HT1080 (cell line): ENCODE results near the gene ADAMTS7. TPM values are rescaled to one million over a fixed set of nuclear protein-coding genes. Genes with fewer than 3 reads are reported as not detected.
"Not testable (repeated sequence)": the region's sequence is repeated elsewhere in the genome, so short reads cannot be mapped to it uniquely, and the experiment has no call there.

Source experiments
- DNase-seq: peaks from one replicate; pipeline ENCODE4 v3.0.0-alpha.2; 2015; ENCODE audit warnings: low read depth
- polyA plus RNA-seq, 2 experiments: library from polyadenylated mRNA; depleted of rRNA; stranded (reverse); fragments of >200 nt; gene quantifications; 2 replicates each; pipeline ENCODE4 v1.2.3, GENCODE V29; 2015
- total RNA-seq: library from RNA; depleted of rRNA; stranded (reverse); fragments of >200 nt; shearing (Covaris generic); gene quantifications from 2 replicates; pipeline ENCODE4 v1.2.3, GENCODE V29; 2014; rRNA removed

ADAMTS7 gene, protein sequence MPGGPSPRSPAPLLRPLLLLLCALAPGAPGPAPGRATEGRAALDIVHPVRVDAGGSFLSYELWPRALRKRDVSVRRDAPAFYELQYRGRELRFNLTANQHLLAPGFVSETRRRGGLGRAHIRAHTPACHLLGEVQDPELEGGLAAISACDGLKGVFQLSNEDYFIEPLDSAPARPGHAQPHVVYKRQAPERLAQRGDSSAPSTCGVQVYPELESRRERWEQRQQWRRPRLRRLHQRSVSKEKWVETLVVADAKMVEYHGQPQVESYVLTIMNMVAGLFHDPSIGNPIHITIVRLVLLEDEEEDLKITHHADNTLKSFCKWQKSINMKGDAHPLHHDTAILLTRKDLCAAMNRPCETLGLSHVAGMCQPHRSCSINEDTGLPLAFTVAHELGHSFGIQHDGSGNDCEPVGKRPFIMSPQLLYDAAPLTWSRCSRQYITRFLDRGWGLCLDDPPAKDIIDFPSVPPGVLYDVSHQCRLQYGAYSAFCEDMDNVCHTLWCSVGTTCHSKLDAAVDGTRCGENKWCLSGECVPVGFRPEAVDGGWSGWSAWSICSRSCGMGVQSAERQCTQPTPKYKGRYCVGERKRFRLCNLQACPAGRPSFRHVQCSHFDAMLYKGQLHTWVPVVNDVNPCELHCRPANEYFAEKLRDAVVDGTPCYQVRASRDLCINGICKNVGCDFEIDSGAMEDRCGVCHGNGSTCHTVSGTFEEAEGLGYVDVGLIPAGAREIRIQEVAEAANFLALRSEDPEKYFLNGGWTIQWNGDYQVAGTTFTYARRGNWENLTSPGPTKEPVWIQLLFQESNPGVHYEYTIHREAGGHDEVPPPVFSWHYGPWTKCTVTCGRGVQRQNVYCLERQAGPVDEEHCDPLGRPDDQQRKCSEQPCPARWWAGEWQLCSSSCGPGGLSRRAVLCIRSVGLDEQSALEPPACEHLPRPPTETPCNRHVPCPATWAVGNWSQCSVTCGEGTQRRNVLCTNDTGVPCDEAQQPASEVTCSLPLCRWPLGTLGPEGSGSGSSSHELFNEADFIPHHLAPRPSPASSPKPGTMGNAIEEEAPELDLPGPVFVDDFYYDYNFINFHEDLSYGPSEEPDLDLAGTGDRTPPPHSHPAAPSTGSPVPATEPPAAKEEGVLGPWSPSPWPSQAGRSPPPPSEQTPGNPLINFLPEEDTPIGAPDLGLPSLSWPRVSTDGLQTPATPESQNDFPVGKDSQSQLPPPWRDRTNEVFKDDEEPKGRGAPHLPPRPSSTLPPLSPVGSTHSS (N-terminal part only)
- total RNA-seq, result 0.23 and 0.96 TPM in 2 replicates
- 3.4 and 3.7 TPM in 2 replicates for polyA plus RNA-seq (2015; cell fraction: cytosol; rRNA removed)
- 18.6 and 20.0 TPM in 2 replicates for polyA plus RNA-seq (2015; cell fraction: nucleus; rRNA removed)

DNA sequence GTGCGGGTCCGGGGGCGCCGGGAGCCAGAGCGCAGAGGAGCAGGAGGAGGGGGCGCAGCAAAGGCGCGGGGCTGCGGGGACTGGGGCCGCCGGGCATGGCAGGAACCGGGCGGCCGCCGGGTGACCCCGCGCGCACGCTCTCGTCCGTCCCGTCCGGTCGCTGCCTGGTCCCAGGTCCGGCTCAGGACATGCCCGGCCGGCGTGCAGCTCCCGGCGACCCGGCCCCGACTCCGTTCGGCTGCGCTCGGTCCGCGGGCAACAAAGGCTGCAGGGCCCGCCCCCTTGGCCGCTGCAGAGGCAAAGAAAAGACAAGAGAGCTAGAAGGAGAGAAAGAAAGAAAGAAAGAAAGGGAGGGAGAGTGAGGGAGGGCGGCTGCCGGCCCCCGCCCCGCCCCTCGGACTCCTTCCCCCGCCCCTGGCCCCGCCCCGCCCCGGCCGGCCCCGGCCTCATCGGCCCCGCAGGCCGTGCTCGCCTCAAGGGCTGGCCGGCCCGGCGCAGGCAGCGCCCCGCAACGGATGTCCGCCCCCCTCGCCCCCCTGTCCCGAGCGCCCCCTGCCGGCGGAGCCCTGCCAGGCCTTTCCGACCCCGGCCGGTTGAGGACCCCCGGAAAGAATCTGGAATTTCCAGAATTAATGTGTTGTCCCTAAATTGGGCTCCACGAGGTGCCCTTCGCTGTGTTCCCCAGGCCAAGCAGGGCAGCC is at the start of gene ADAMTS7:
ADAMTS7 (minus strand) TSS at position 341 of the 701 bp plus-strand sequence; CDS start at position 97, 244 bp downstream.
- DNase-seq, result peak; percentile 38

DNA sequence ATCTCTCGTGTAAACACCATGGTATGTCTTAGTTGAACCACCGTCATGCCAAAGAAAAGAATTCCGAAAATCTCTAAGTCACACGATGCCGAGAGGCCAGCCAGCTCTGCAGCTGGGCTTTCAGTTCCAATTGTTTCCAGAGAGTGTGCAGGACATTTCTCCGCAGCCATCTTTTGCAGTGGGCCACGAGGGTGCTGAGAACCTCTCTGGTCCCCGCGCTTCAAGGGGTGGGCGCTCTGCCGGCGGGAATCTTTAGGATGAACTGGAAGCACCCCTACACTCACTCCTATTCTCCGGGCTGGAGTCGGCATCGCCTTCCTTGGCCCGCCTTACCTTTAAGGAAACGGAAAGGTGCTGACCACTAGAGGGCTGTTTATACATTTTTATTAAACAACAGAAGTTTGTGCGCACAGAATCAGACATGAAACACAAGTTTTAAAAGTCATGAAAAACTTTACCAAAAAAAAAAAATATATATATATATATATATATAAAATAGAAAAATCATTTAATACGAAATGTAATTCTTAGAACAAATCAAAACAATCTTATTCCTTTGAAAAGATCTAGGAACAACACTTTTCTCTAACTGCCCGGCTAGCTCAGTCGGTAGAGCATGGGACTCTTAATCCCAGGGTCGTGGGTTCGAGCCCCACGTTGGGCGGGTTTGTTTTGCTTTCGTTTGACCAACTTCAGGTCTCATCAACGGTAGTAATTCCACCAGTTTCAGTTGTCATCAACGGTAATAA is 48.9 kb upstream of the ADAMTS7 start:
- peak; percentile 87 for DNase-seq

DNA sequence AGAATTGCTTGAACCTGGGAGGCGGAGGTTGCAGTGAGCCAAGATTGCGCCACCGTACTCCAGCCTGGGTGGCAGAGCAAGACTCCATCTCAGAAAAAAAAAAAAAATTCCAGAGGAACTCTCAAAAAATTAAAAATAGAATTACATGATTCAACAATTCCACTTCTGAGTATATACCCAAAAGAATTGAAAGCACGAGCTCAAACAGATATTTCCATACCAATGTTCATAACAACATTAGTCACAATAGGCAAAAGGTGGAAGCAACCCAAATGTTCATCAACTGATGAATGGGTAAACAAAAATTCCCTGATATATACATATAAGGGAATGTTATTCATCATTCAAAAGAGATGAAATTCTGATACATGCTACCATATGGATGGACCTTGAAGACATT is 44.5 kb upstream of the ADAMTS7 start:
- DNase-seq, result no peak

DNA sequence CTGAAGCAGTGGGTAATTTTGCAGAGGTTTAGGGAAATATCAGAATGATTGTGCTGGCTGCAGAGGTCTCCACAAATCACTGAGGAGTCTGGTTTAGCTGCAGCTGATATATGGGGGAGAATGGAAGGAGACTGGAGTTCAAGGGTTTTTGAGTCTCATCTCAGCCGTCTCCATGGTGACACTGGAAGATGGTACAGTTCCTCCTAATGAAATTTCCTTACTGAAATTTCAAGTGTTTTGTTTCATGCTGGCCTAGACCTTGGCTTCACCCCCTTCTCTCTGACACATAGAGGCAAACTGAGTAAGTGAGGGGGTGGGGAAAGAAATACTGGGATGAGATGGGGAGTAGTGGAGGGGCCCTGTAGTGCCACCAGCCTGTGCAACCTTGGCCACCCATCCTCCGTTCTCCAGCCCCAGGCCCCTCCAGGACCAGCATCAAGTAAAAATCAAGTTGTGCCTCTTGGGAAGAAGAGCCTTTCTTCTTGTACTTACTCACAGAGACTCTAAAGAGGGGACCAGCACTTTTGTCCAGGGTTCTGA is 43.6 kb upstream of the ADAMTS7 start:
- no peak for DNase-seq

DNA sequence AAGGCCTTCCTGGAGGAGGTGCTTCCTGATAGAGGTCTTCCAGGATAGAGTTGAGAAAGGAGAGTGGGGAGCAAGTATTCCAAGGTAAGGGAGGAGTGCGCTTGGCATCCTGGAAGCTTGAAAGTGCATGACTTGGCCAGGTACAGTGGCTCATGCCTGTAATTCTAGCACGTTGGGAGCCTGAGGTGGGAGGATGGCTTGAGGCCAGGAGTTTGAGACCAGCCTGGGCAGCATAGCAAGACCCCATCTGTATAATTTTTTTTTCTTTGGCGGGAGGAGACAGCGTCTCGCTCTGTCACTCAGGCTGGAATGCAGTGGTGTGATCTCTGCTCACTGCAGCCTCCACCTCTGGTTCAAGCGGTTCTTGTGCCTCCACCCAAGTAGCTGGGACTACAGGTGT is 42.2 kb upstream of the ADAMTS7 start:
- DNase-seq, result no peak

DNA sequence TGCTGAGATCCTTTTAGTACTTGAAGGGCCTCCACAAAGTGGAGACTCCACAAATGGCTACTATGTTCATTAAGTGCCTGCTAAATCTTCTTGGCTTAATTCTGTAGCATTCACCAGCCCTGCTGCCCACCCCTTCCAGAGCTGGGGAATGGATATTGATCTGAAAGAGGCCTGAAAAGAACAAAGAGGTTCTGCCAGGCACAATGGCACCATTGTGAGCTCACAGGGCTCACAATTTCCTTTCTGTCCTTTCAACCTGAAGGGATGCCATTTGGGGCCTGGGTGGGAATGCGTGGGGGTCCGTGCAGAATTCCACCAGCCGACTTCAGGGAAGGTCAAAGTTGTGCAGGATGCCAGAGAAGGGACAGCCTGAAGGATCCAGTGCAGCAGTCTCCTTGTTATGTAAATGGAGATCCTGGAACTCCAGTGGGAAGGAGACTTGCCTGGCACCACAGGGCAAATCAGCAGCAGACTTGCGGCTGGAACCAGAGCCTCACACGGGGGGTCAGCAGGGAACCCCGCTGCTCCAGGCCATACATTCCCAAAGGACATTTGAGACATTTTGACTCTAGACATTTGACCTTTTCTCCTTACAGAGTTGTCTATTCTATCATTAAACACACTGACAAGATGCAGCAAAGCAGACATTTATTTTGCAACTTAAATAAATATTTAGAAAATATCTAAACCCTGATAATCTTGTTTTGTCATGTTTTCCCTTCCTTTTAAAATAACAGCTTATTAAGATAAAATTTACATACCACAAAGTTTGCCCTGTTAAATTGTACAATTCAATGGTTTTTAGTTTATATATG is 39.9 kb upstream of the ADAMTS7 start:
- DNase-seq, result no peak

DNA sequence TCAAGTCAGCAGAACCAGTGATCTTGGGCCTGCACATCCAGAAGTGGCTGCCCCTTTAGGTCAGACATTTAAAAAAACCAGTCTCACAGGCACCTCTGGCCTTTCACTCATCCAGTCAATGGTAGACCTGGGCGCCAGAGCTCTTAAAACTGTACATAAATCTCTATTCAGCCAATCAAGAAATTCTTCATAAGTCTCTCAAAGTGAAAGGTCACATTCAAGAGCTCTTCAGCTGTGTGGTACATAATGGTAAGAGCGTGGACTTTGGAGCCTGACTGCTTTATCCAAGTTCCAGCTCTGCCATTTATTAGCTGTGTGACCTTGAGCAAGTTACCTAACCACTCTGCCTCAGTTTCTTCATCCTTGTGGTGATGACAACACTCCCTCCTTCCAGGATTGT is 39.1 kb upstream of the ADAMTS7 start:
- no peak for DNase-seq

DNA sequence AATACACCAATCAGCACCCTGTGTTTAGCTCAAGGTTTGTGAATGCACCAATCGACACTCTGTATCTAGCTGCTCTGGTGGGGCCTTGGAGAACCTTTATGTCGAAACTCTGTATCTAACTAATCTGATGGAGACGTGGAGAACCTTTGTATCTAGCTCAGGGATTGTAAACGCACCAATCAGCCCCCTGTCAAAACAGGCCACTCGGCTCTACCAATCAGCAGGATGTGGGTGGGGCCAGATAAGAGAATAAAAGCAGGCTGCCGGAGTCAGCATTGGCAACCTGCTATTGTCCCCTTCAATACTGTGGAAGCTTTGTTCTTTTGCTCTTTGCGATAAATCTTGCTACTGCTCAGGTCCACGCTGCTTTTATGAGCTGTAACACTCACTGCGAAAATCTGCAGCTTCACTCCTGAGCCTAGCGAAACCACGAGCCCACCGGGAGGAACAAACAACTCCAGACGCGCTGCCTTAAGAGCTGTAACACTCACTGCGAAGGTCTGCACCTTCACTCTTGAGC is 36.2 kb upstream of the ADAMTS7 start:
- not testable (repeated sequence) for DNase-seq

DNA sequence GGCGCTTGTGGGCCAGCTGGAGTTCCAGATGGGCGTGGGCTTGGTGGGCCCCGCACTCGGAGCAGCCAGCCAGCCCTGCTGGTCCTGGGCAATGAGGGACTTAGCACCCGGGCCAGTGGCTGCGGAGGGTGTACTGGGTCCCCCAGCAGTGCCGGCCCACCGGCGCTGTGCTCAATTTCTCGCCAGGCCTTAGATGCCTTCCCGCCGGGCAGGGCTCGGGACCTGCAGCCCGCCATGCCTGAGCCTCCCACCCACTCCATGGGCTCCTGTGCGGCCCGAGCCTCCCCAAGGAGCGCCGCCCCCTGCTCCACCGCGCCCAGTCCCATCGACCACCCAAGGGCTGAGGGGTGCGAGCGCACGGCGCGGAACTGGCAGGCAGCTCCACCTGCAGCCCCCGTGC is 35.6 kb upstream of the ADAMTS7 start:
- DNase-seq, result not testable (repeated sequence)

DNA sequence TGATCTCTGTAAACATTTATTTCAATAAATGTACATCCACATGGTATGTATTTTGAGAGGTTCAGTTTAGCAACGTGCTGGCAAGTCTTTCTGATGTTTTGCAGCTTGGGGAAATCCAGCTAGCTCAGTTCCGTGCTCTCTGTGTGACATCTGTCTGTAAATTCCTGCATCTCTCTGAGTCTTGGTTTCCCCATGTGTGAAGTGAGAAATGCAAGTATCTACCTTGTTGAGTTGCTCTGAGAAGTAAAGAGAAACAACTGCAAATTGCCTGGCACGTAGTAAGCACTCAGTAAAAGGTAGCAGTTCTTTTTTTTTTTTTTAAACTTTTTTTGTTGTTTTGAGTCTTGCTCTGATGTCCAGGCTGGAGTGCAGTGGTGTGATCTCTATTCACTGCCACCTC is 31.3 kb upstream of the ADAMTS7 start:
- DNase-seq, result no peak

DNA sequence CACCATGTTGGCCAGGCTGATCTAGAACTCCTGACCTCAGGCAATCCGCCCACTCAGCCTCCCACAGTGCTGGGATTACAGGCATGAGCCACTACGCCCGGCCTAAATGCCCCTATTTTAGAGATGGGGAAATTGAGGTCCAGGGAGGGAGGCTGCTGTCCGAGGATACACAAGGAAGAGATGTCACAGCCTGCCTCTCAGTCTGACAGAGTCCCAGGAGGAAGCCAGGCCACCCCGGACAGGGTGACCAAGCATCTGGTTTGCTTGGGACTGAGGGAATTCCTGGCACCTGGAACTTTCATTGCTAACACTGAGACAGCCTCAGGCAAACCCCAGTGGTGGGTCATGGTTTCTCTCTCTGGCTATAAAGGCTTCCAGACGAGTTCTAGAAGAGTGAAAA is 30.6 kb upstream of the ADAMTS7 start:
- DNase-seq, result no peak

DNA sequence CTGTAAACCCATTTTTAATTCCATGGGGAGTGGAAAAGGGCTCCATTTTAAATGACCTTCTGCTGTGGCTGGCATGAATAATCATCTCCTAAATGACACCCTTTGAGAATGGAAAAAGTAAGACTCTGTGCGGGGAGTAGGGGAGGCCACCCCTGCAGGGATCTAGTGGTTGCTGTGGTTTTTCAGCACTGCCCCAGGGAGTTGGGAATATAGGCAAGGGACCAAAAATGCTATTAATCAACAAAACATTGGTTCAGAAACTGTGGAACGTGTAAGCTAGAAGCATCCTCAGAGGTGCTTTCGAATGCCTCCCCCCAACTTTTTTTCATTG is 30.1 kb upstream of the ADAMTS7 start:
- no peak for DNase-seq

DNA sequence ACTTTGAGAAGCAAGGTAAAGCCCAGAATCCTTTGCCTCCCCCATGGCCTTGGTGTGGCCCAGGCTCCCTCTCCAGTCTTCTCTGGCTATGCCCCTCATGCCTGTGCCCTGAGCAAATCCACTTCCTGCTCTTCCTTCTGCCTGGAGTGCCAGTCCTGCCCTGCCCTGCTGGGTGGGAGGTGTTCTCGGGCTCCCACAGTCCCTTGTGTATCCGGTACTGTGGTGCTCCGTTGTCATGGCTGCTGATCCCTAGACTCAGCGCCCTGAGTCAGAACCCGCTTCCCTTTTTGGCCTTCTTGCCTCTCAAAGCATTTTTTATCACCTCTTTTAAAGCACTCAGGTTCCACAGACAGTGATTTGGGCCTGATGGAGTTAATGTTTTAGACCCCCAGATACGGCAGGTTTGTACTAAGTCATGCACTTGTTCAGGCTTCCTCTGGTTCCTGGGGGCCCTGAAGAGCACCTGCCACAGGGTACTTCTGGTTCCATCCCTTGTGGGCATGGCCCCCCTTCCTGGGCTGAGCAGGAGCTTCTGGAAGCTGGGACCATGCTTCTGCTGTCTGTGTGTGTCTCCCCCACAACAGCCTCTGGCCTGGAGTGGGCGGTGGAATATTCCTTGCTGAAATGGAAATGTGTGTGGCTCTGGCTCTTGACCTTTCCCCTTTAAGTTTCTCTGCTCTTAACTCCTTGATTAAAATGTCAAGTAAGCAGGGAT is 29.6 kb upstream of the ADAMTS7 start:
- DNase-seq, result peak; percentile 81

DNA sequence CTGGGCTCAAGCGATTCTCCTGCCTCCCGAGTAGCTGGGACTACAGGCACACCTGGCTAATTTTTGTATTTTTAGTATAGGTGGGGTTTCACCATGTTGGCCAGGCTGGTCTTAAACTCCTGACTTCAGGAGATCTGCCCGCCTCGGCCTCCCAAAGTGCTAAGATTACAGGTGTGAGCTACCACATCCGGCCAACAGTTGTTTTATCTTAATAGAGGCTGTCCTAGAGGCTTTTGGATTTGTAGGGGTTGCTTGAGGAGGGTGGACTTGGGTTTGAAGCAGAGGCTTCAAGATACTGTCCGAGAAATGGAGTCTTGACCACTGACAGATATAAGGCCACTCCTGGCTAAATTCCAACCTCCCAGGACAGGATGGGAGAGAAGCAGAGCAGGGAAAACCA is 27.9 kb upstream of the ADAMTS7 start:
- DNase-seq, result not testable (repeated sequence)

DNA sequence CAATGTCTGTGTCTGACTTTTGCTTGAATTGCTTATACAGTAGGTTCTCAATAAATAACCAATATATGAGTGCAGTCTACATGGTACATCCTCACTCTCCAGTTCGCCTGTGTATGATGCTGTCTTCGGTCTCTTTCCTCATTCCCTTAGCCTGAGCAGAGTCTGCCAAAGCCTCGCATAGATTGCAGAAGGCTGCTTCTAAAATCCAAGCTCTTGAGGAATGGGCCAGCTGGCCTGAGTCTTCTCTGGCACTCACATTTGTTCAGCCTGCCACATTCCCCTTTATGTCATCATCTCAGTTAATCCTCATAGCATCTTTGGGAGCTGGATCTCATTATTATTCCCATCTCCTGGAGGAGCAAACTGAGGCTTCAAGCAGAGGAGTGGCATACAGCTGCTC is 27.2 kb upstream of the ADAMTS7 start:
- no peak for DNase-seq

DNA sequence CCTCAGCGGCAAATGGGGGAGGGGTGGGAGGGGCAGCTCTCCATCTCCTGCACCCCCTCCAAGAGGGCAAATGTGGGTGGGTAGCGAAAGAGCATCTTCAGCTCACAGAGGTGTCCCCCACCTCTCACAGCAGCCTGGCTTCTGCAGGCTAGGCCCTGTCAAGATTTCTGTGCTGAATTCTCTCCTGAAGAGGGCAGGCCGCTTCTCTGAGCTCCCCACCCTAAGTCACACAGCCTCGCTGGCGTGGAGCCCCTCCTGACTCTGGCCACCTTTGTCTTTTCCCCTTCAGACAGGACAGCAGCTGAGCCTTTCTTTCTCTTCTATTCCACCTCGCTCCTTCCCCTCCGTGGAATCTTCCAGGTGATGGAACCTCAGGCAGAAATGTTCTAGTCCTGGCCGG is 26.3 kb upstream of the ADAMTS7 start:
- DNase-seq, result no peak

DNA sequence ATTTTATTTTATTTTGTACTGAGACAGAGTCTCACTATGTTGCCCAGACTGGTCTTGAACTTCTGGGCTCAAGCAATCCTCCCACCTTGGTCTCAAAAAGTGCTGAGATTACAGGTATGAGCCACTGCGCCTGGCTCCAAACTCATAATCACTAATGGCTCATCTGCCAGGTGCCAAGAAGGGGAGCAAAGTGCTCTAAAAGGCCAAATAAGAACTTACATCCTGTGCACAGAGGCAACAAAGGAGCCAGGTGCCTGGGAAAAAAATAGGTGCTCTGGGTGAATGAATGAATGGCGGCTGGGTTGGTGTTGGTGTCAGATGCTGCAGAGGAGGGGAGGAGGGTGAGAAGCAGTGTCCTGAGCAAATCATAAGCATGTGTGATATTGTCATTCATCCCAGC is 25.9 kb upstream of the ADAMTS7 start:
- DNase-seq, result no peak

DNA sequence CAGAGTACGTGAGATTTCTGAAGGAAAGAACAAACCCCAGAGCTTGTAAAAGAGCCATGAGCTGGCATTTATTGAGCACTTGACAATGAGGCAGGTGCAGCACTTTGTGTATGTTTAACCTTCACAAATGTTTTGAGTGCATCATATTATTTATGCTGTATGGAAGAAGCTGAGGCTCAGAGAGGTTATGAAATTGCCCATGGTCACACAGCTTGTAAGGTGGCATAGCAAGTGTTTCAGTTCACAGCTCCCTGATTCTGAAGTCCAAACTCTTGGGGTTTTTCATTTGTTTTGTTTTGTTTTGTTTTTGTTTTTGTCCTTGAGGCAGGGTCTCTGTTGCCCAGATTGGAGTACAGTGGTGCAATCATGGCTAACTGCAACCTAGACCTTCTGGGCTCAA is 25.1 kb upstream of the ADAMTS7 start:
- DNase-seq, result no peak
